Uterus (tissue), 2 donors: ENCODE measurements around the gene CNNM2.

ENCODE experiments used
- POLR2A ChIP-seq, 2 donors: fragments of 450-650 bp; IDR thresholded peaks; one replicate each; pipeline ENCODE4 v1.6.1; 2016; ENCODE audit warnings: antibody characterized with exemption in 2 of 2, mild to moderate bottlenecking in 1 of 2, moderate library complexity in 1 of 2
- TF ChIP-seq, protein P1 (sequence below), 4 experiments: fragments of 200-600 bp in 2 of 4; fragments of 450-650 bp in 2 of 4; sonication (generic) in 2 of 4; IDR thresholded peaks; one replicate each; pipeline ENCODE4 v1.5.1; 2016 to 2019; ENCODE audit warnings: antibody characterized with exemption in 4 of 4, mild to moderate bottlenecking in 2 of 4, moderate library complexity in 1 of 4

DNA sequence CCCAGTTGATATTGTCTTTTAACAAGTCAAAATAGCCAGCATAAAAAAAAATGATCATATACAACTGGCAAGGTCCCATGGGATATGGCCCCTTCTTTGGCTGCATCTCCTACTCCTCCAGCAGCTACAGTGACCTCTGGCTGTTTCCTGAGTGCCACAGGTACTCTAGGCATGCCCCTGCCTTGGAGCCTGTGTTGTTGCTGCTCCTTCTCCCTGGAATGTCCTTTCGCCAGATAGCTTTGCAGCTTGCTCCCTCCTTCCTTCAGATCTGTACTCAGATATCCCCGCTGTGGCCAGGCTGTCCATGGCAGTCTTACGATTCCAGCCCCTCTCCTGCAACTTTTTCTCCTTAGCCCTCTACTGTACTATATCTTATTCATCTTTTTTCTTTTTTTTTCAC, 23.3 kb downstream of the CNNM2 start:
- TF ChIP-seq, protein P1, sequence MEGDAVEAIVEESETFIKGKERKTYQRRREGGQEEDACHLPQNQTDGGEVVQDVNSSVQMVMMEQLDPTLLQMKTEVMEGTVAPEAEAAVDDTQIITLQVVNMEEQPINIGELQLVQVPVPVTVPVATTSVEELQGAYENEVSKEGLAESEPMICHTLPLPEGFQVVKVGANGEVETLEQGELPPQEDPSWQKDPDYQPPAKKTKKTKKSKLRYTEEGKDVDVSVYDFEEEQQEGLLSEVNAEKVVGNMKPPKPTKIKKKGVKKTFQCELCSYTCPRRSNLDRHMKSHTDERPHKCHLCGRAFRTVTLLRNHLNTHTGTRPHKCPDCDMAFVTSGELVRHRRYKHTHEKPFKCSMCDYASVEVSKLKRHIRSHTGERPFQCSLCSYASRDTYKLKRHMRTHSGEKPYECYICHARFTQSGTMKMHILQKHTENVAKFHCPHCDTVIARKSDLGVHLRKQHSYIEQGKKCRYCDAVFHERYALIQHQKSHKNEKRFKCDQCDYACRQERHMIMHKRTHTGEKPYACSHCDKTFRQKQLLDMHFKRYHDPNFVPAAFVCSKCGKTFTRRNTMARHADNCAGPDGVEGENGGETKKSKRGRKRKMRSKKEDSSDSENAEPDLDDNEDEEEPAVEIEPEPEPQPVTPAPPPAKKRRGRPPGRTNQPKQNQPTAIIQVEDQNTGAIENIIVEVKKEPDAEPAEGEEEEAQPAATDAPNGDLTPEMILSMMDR (IDR thresholded peaks at IDR 0.05): no peak
- TF ChIP-seq POLR2A (IDR thresholded peaks at IDR 0.05): no peak
